Posterior vena cava (tissue), 2 donors: ENCODE results near the gene ARG1. TPM values are rescaled to one million over a fixed set of nuclear protein-coding genes. Genes with fewer than 3 reads are reported as not detected.

Experiments used
- DNase-seq: peaks from one replicate; pipeline ENCODE4 v3.0.0-alpha.2; 2020; ENCODE audit warnings: low spot score
- intact Hi-C, 2 donors: fragments of 100-400 bp; cut with DNase I; formaldehyde crosslinking; loops; one replicate each; pipeline versions ENCODE4 v1.14.1 to v1.14.2; 2022 to 2023
- total RNA-seq, 2 donors: library from RNA; stranded (reverse); fragmentation: NEBNext Ultra II Directional; extraction: Animal tissue kit (Norgen Biotek cat#: 25700); gene quantifications; one replicate each; pipeline ENCODE4 v1.2.1, GENCODE V29; 2021
- donor health status: DM: yes; HTN: yes; CAD: no.
- donor health status: DM: yes; HTN: yes; CAD: no.

ARG1 gene
- total RNA-seq, 2 donors from 2014 or later: 1.8 TPM

- DNase-seq: no peak
- intact Hi-C loops: no loop called here
Observed at GRCh38 chr6:131574686-131575085, 1.7 kb downstream of the ARG1 start.

GRCh38 chr6:131575834-131576478, 2.9 kb downstream of the ARG1 start:
- intact Hi-C loops: no loop called here
- no peak for DNase-seq

DNA sequence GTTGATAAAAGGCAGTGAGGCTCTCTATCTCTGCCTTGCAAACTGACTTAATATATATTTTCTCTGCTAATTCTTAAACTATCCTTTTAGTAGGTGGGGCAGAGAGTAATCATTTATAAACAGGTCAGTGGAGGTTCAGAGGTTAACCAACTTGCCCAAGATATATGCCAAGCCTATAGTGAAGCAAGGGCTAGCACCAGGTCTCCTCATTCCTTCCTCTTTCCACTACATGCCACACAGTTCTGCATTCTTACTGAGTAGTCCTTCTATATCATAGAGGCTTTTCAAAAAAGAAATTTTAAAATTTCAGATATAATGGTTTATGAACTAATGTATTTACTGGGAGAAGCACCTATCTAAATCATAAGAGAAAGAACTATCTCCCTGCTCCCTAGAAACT, 8.5 kb downstream of the ARG1 start:
- intact Hi-C loops: no loop called here
- no peak for DNase-seq

DNA sequence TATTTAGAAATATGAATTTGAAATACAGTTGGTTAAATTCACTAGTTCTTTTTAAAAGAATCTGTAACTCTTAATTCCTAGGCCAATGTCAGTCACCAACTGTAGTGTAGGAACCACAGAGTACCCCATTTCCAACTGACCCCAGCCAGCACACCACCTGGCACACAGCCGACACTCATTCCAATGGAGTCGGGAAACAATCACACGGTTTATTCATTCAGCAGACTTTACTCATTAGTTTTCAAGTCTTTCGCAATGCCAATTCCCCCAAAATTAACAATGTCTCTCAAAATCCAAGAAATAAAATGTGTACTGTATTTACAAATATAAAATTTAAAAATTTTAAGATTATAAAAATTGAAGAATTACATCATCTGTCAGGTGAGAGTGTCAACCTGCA, 13.5 kb downstream of the ARG1 start:
- DNase-seq: no peak

DNA sequence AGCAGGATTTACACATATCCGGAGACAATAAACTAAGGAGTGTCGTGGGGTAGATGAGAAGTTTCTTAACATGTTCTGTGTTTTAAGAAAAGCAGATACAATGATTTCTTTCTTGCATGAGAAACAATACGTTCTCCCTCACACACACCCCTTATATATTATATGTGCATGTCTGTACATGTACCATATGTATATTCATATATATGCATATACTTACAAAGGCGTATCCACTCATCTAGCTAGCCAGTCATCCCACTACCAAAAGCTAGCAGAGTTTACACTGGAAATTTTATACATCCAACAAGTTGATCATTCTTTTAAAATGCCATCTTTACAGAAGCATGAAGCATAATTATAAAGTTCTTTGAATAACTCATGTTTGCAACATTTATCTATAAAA, 14.9 kb downstream of the ARG1 start:
- no peak for DNase-seq
- intact Hi-C loops: no loop called here

More for the DNA sequence above, 13.5 kb downstream of the ARG1 start:
- intact Hi-C loops: no loop called here

- no peak for DNase-seq
- intact Hi-C loops: no loop called here
Observed at GRCh38 chr6:131588643-131589042, 15.6 kb downstream of the ARG1 start.

DNA sequence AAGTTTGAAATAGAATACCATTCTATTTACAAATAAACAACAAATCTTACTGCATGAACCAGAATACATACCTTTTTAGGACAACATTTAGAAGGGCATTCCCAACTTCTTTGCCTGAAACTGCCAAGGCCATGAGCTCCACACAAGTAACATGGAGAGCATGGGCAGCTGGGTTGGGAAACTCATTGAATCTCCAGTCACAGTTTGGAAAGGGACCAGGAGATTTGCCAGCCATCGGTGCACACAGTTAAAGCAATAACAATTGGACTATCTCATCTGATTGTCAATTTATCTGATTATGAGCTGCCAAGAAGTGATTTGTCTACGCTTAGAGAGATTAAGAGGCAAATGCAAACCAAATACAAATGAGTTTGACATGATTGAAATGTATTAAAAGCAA, 19.9 kb downstream of the ARG1 start:
- DNase-seq: no peak
- intact Hi-C loops: no loop called here

DNA sequence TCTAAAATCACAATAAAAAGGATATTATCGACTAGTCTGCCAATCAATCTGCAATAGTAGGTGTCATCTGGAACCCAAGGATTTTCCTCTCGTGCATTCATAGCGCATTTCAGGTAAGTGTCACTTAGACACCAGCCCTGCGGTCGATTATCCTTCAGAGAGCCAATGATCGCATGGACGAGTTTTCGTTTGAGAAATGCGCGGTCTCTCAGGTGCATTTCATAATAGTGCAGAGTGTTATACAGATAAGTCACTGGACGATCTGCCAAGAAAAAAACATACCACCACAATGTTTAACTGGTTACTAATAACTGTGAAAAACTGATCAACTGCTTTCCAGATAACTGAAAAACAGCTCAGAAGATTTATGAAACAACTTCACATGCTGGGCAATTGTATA, 21.0 kb downstream of the ARG1 start:
- no peak for DNase-seq

GRCh38 chr6:131597446-131597845, 24.4 kb downstream of the ARG1 start:
- no peak for DNase-seq
- intact Hi-C loops: no loop called here

More for the DNA sequence above, 21.0 kb downstream of the ARG1 start:
- intact Hi-C loops: no loop called here

DNA sequence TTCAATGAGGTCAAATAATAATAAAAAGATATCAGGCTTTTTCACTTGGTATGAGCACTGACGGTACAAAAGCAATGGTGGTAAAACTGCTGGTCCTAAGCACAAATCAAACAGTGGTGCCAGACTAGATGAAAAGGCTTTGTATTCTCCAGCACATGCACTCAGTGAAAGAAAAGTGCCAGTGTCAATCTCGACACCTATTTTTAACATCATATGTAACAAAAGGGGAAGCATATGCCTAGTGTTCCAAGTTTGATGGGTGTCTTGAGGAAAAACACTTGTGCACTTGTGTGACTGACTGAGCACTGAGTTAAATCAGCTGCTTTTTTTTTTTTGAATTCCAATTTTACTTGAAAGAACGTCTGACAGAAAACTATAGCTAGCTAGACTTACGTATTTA, 27.7 kb downstream of the ARG1 start:
- intact Hi-C loops: no loop called here
- DNase-seq: no peak

DNA sequence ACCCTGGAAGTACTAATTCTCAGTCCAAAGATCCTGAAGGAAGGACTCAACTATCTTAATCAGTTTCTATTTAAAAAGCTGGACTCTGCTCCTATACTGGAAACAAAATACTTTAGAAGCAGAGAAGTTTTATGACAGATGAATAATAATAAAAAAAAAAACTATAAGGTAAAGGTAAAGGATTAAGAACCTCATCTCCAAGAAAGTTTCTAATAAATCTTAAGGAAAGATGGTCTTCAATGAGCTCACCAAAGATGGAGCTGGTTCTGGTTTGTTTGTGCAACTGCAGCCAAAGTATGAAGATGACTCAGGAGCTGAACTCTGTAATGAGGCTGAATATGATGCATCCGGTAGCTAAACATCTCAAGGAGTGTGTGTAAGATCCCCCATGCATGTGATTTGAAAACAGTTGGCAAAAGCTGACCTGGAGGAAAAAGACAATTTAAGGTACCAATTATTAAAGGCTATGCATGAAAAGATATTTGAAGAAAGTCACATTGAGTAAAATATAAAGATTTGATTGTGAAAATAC, 29.8 kb downstream of the ARG1 start:
- intact Hi-C loops: no loop called here
- no peak for DNase-seq

DNA sequence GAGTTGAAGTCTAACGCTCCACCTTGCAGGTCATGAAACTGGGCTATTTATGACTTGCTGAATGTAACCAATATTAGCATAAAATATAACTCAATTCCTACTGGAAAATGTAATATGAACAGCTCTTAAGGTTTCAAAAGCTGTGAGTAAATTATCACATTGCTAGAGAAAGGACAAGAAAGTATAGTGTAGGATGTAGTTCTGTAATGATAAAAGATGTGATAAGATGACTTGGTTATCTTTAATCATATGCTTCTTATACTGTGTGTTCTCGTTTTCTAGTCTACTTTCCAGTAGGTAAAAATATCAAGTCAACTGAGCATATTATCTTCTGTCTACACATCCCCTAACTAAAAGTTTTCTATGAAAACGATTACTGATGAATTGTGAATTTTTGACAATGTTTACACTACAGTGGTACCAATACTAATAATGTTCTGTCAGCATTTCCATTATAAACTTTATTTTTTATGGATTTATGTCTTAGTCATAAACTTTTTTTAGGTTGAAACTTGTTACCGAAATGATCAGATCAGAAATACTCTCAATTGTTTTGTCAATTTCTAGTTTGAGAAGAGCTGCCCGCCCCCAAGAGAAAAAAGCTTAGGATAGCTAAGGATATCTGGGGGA, 40.4 kb downstream of the ARG1 start:
- no peak for DNase-seq
- intact Hi-C loops: no loop called here

GRCh38 chr6:131615275-131615674, 42.2 kb downstream of the ARG1 start:
- no peak for DNase-seq
- intact Hi-C loops: no loop called here

- DNase-seq: peak; percentile 99
- intact Hi-C loops: no loop called here
Observed at GRCh38 chr6:131627724-131628682, 55.0 kb downstream of the ARG1 start, which contains the start of gene MED23. Gene MED23 (minus strand): TSS chr6:131628242. CDS start chr6:131628049, 193 bp downstream.

DNA sequence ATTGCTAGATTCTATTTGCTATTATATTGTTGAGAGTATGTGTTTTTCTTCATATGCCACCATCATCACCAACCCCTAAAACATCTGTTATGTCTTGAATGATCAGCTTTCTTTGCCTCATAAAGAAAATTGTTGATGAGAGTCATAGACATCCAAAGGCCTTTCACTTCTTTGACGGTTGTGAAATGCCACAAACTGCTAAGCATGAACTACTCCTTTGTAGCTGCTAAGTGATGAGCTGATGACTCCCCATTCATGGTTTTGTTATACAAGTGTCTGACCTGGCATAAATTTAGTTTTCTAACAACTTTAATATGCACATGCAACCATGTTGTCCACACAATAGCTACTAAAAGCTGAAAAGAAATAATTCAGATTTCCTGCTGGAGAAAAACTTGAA, 55.7 kb downstream of the ARG1 start:
- DNase-seq: no peak
- intact Hi-C loops: no loop called here

DNA sequence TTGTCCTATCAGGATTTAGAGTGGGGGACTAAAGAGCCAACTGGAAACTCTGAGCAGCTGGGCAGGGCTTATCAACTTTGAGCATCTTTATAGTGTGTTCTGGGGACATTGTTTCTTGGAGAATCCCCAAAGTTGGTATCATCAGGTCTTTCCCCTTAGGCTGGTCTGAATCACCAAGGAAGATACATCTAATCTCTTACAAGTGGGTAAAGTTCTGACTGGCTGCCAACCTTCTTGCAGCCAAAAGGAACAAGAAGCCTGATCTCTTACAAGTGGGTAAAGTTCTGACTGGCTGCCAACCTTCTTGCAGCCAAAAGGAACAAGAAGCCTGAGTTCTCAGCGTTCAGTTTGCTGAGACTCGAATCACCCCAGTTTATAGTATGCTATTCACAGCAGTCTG, 56.6 kb downstream of the ARG1 start:
- intact Hi-C loops: no loop called here
- no peak for DNase-seq

DNA sequence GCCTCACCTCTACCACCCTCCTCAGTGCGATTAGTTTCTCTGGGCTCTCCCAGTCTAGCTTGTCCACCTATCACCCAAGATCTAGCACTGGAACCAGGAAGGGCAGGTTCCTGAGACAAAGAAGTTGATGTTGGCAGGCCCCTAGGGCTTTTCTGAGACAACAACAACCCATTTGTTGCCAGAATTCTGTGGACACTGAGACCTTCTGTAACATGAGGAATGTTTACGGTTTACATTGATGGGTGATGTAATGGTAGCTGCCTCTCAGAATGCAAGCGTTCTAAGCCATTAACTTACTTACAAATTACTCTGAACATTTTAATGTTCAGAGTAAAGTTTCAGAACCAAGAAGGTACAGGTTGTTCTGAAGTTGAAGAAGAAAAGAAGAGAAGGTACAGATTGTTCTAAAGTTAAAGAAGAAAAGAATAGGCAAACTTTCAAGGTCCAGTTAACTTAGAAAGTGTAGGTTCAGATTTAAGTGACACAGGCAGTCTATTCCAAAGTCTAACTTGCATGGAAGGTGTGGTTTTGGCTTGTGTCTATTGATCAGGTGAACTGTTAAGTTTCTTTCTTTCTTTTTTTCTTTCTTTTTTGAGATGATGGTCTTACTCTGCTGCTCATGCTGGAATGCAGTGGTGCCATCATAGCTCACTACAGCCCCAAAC, 58.7 kb downstream of the ARG1 start:
- intact Hi-C loops: no loop called here

More for the DNA sequence above, 58.7 kb downstream of the ARG1 start:
- no peak for DNase-seq
